Sigmoid colon (tissue), 4 donors: ENCODE measurements around the gene DUSP23.

Source experiments
- CTCF ChIP-seq, 4 experiments: fragments of 450-650 bp in 3 of 4; fragments of 200-600 bp in 1 of 4; IDR thresholded peaks; one replicate each; pipeline ENCODE4 v1.5.1; 2016 to 2019; ENCODE audit warnings: antibody characterized with exemption in 4 of 4, mild to moderate bottlenecking in 3 of 4, moderate library complexity in 2 of 4
- EP300 ChIP-seq, 4 donors: sonication (generic); formaldehyde crosslinking; IDR thresholded peaks; one replicate each; pipeline ENCODE4 v1.6.1; 2017; ENCODE audit warnings: antibody characterized with exemption in 4 of 4
- POLR2A ChIP-seq, 2 donors: fragments of 450-650 bp; IDR thresholded peaks; one replicate each; pipeline ENCODE4 v1.6.1; 2016; ENCODE audit warnings: antibody characterized with exemption in 2 of 2, mild to moderate bottlenecking in 2 of 2, moderate library complexity in 2 of 2
- POLR2AphosphoS5 ChIP-seq, 4 donors: sonication (generic); formaldehyde crosslinking; IDR thresholded peaks; one replicate each; pipeline ENCODE4 v1.6.1; 2017; ENCODE audit warnings: antibody characterized with exemption in 4 of 4

- TF ChIP-seq CTCF (IDR thresholded peaks at IDR 0.05) (no peak), POLR2AphosphoS5 (IDR thresholded peaks at IDR 0.05) (no peak), POLR2A (IDR thresholded peaks at IDR 0.05) (no peak), EP300 (IDR thresholded peaks at IDR 0.05) (no peak)
Observed at GRCh38 chr1:159827549-159827948, 46.8 kb downstream of the DUSP23 start.
